A673 (cell line): ENCODE results near the gene GMFB.

ENCODE experiments used
- EZH2 ChIP-seq: fragments of 200-600 bp; sonication (generic); IDR thresholded peaks from 2 replicates; pipeline ENCODE4 v1.6.1; 2017; ENCODE audit warnings: borderline replicate concordance, low read depth, mild to moderate bottlenecking, mixed read lengths, antibody characterized with exemption, low read length; ENCODE audit not compliant: poor library complexity, severe bottlenecking
- TF ChIP-seq, protein P1 (sequence below): fragments of 300-800, 200-600 bp; sonication (generic); conservative IDR thresholded peaks from 2 replicates; pipeline ENCODE4 v1.5.1; 2017; ENCODE audit warnings: low read depth, mild to moderate bottlenecking, antibody characterized with exemption, low read length, moderate library complexity, mixed read lengths

DNA sequence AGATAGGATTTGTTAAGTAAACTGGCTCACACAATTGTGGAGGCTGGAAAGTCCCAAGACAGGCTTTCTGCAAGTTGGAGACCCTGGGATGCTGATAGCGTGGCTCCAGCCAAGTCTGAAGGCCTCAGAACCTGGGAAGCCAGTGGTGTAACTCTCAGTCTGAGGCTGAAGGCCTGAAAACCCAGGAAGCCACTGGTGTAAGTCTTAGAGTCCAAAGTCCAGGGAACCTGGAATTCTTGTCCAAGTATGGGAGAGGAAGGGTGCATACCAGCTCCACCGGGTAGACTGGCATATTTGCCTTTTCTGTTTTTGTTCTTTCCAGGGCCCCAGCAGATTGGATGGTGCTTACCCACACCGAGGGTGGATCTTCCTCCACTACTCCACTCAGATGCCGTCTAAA lies 18.1 kb downstream of the GMFB start:
- TF ChIP-seq, protein P1, sequence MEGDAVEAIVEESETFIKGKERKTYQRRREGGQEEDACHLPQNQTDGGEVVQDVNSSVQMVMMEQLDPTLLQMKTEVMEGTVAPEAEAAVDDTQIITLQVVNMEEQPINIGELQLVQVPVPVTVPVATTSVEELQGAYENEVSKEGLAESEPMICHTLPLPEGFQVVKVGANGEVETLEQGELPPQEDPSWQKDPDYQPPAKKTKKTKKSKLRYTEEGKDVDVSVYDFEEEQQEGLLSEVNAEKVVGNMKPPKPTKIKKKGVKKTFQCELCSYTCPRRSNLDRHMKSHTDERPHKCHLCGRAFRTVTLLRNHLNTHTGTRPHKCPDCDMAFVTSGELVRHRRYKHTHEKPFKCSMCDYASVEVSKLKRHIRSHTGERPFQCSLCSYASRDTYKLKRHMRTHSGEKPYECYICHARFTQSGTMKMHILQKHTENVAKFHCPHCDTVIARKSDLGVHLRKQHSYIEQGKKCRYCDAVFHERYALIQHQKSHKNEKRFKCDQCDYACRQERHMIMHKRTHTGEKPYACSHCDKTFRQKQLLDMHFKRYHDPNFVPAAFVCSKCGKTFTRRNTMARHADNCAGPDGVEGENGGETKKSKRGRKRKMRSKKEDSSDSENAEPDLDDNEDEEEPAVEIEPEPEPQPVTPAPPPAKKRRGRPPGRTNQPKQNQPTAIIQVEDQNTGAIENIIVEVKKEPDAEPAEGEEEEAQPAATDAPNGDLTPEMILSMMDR, result no peak
- TF ChIP-seq EZH2, result no peak
